Stomach (tissue), 9 donors: ENCODE data around the gene THSD4. TPM values are rescaled to one million over a fixed set of nuclear protein-coding genes. Genes with fewer than 3 reads are reported as not detected.

ENCODE experiments used
- DNase-seq, 2 donors: peaks; one replicate each; pipeline versions ENCODE4 v3.0.0 to v3.0.0-alpha.2; 2013 to 2019
- H3K27ac ChIP-seq, 5 donors: fragments of 200-600 bp in 4 of 5; sonication (generic) in 4 of 5; one replicate each; pipeline ENCODE4 v1.5.1; 2013 to 2019; ENCODE audit warnings: mild to moderate bottlenecking in 1 of 5, moderate library complexity in 1 of 5
- H3K27me3 ChIP-seq, 3 donors: fragments of 200-600 bp; sonication (generic); one replicate each; pipeline ENCODE4 v1.5.1; 2017 to 2019; ENCODE audit warnings: mixed run types in 1 of 3
- H3K36me3 ChIP-seq, 4 donors: fragments of 200-600 bp; sonication (generic); 1 replicate in 3 of 4; 2 replicates in 1 of 4; pipeline ENCODE4 v1.5.1; 2016 to 2019
- H3K4me1 ChIP-seq, 4 donors: fragments of 200-600 bp; sonication (generic); one replicate each; pipeline ENCODE4 v1.5.1; 2016 to 2019
- H3K4me3 ChIP-seq, 4 donors: fragments of 200-600 bp; sonication (generic) in 3 of 4; one replicate each; pipeline ENCODE4 v1.5.1; 2016 to 2019; ENCODE audit warnings: mild to moderate bottlenecking in 1 of 4
- H3K9me3 ChIP-seq, 4 donors: fragments of 200-600 bp; sonication (generic); one replicate each; pipeline ENCODE4 v1.5.1; 2016 to 2019
- CTCF ChIP-seq, 7 experiments: fragments of 450-650 bp in 4 of 7; fragments of 200-600 bp in 3 of 7; sonication (generic) in 3 of 7; IDR thresholded peaks; one replicate each; pipeline ENCODE4 v1.5.1; 2016 to 2019; ENCODE audit warnings: antibody characterized with exemption in 7 of 7, control low read depth in 2 of 7, mild to moderate bottlenecking in 1 of 7
- EP300 ChIP-seq: sonication (generic); formaldehyde crosslinking; IDR thresholded peaks from one replicate; pipeline ENCODE4 v1.6.1; 2017; ENCODE audit warnings: antibody characterized with exemption
- POLR2A ChIP-seq, 4 donors: fragments of 450-650 bp; IDR thresholded peaks; one replicate each; pipeline ENCODE4 v1.6.1; 2016; ENCODE audit warnings: antibody characterized with exemption in 4 of 4, control low read depth in 2 of 4, mild to moderate bottlenecking in 1 of 4, moderate library complexity in 1 of 4
- POLR2AphosphoS5 ChIP-seq, 3 donors: sonication (generic); formaldehyde crosslinking; IDR thresholded peaks; one replicate each; pipeline ENCODE4 v1.6.1; 2016; ENCODE audit warnings: antibody characterized with exemption in 3 of 3
- WGBS, 5 donors: extraction: QIAGEN DNeasy Blood & Tissue Kit in 3 of 5; methylation state at CpG; one replicate each; pipeline versions ENCODE4 v1.1.5 to v1.1.7; 2013 to 2018; 5-methylcytosine and 5-hydroxymethylcytosine counted together
- intact Hi-C: fragments of 100-400 bp; cut with DNase I; formaldehyde crosslinking; loops from one replicate; pipeline ENCODE4 v1.15.1; 2023; ENCODE audit warnings: low total_unique reads
- polyA plus RNA-seq, 3 donors: library from polyadenylated mRNA; stranded (reverse); fragments of 200-250 nt; gene quantifications; one replicate each; pipeline ENCODE4 v1.2.3, GENCODE V29; 2013
- total RNA-seq, 5 donors: library from RNA; depleted of rRNA; stranded (reverse); fragments of >200 nt; gene quantifications; one replicate each; pipeline versions ENCODE4 v1.1.0 to v1.2.3, GENCODE V29; 2014 to 2016
- donor health status: healthy with polysubstance abuse.
- donor health status: Bipolar disorder and iron deficiency.
- donor health status: healthy.

THSD4 gene
- total and polyA plus RNA-seq, 8 donors, result 1.8 to 79.4 (median 22.0) TPM

GRCh38 chr15:71337197-71337845 is 222.1 kb downstream of the THSD4 start:
- peak overlapping the region; percentile 6 to 68 (median 44) for H3K27ac ChIP-seq
- H3K27me3 ChIP-seq, result no peaks in the 10 kb centered on the region
- DNase-seq, result peak in 1 of 2 donors; percentile 79
- peaks cover 11 to 49% (median 13%) of the 10 kb centered on the region in 4 donors for H3K4me1 ChIP-seq
- WGBS, 5 donors, result 28 to 52% (median 37%) methylated on average over 5 of the region's 5 CpGs
- TF ChIP-seq POLR2AphosphoS5 (IDR thresholded peaks at IDR 0.05) (peak in 1 of 3 donors; percentile 54), EP300 (no peak), POLR2A (IDR thresholded peaks at IDR 0.05) (no peak)
- no peaks in the 10 kb centered on the region for H3K9me3 ChIP-seq
- intact Hi-C loops, result no loop called here
- H3K36me3 ChIP-seq, result no peaks in the 10 kb centered on the region
- H3K4me3 ChIP-seq, result no peak overlapping the region

- TF ChIP-seq POLR2AphosphoS5 (IDR thresholded peaks at IDR 0.05), result no peak
- no peak for TF ChIP-seq CTCF (IDR thresholded peaks at IDR 0.05)
- TF ChIP-seq POLR2A (IDR thresholded peaks at IDR 0.05), result no peak
- TF ChIP-seq EP300, result no peak
- no peaks in the 10 kb centered on the region for H3K27me3 ChIP-seq
- DNase-seq, result no peak
- WGBS, 5 donors, result 79 to 88% (median 86%) methylated on average over 9 of the region's 9 CpGs
- no peaks in the 10 kb centered on the region for H3K36me3 ChIP-seq
- no peaks in the 10 kb centered on the region for H3K9me3 ChIP-seq
- peak overlapping the region; percentile 7 to 68 (median 44) for H3K27ac ChIP-seq
- intact Hi-C loops, result no loop called here
- no peak overlapping the region for H3K4me3 ChIP-seq
- peaks cover 11 to 44% (median 13%) of the 10 kb centered on the region in 4 donors for H3K4me1 ChIP-seq
Observed at GRCh38 chr15:71338265-71338664, 223.0 kb downstream of the THSD4 start.

- no peaks in the 10 kb centered on the region for H3K9me3 ChIP-seq
- peaks cover 11 to 38% (median 13%) of the 10 kb centered on the region in 4 donors for H3K4me1 ChIP-seq
- no peak overlapping the region for H3K4me3 ChIP-seq
- WGBS, 5 donors, result 83 to 89% (median 86%) methylated on average over 7 of the region's 7 CpGs
- no peaks in the 10 kb centered on the region for H3K27me3 ChIP-seq
- no peak for DNase-seq
- intact Hi-C loops, result no loop called here
- H3K27ac ChIP-seq, result peak overlapping the region in 2 of 5 donors; percentile 58 to 68
- TF ChIP-seq CTCF (IDR thresholded peaks at IDR 0.05), result no peak
- no peak for TF ChIP-seq POLR2A (IDR thresholded peaks at IDR 0.05)
- TF ChIP-seq POLR2AphosphoS5 (IDR thresholded peaks at IDR 0.05), result no peak
- TF ChIP-seq EP300, result no peak
- no peaks in the 10 kb centered on the region for H3K36me3 ChIP-seq
Observed at GRCh38 chr15:71338827-71339542, 223.7 kb downstream of the THSD4 start.

- Histone ChIP-seq H3K4me1 (peaks cover 8 to 23% (median 11%) of the 10 kb centered on the region in 4 donors), H3K27ac (no peak overlapping the region), H3K4me3 (no peak overlapping the region), H3K9me3 (no peaks in the 10 kb centered on the region), H3K27me3 (no peaks in the 10 kb centered on the region), H3K36me3 (no peaks in the 10 kb centered on the region)
- TF ChIP-seq POLR2A (IDR thresholded peaks at IDR 0.05), result no peak
- no peak for TF ChIP-seq EP300
- no peak for TF ChIP-seq POLR2AphosphoS5 (IDR thresholded peaks at IDR 0.05)
- TF ChIP-seq CTCF (IDR thresholded peaks at IDR 0.05), result no peak
- 78 to 86% (median 84%) methylated on average over 8 of the region's 8 CpGs for WGBS, 5 donors
- intact Hi-C loops, result no loop called here
- no peak for DNase-seq
Observed at GRCh38 chr15:71341811-71342550, 226.7 kb downstream of the THSD4 start.
